NCI-H146 (cell line): ENCODE results near the gene NOP53.
"Not testable (repeated sequence)": the region's sequence is repeated elsewhere in the genome, so short reads cannot be mapped to it uniquely, and the experiment has no call there.

Experiments
- DNase-seq: peaks from one replicate; lab custom pipeline; 2025; lab: John Stamatoyannopoulos, UW

NOP53 gene

GRCh38 chr19:47718415-47719046, 26.8 kb upstream of the NOP53 start:
- DNase-seq, result not testable (repeated sequence)

- no peak for DNase-seq
These were observed 26.1 kb upstream of the NOP53 start for GRCh38 chr19:47719047-47719859.

- no peak for DNase-seq
These were observed 24.5 kb upstream of the NOP53 start for GRCh38 chr19:47720669-47721422.

- DNase-seq, result peak; percentile 54
These were observed 21.8 kb upstream of the NOP53 start for GRCh38 chr19:47723581-47723940.

GRCh38 chr19:47725759-47726401, 19.5 kb upstream of the NOP53 start:
- DNase-seq, result no peak

GRCh38 chr19:47726467-47726866, 18.9 kb upstream of the NOP53 start:
- DNase-seq, result no peak

- not testable (repeated sequence) for DNase-seq
These were observed 17.1 kb upstream of the NOP53 start for GRCh38 chr19:47728295-47728694.

GRCh38 chr19:47729468-47729798, 15.9 kb upstream of the NOP53 start:
- no peak for DNase-seq

GRCh38 chr19:47729799-47730520, 15.4 kb upstream of the NOP53 start:
- DNase-seq, result peak; percentile 51

- DNase-seq, result no peak
These were observed 14.8 kb upstream of the NOP53 start for GRCh38 chr19:47730521-47730889.

GRCh38 chr19:47730910-47731309, 14.4 kb upstream of the NOP53 start:
- no peak for DNase-seq

GRCh38 chr19:47735131-47735530, 10.2 kb upstream of the NOP53 start:
- no peak for DNase-seq

- no peak for DNase-seq
These were observed 4.4 kb upstream of the NOP53 start for GRCh38 chr19:47740866-47741519.

- no peak for DNase-seq
These were observed 3.7 kb upstream of the NOP53 start for GRCh38 chr19:47741544-47742140.

GRCh38 chr19:47742634-47743033, 2.7 kb upstream of the NOP53 start:
- no peak for DNase-seq

GRCh38 chr19:47746129-47746528, 783 bp downstream of the NOP53 start:
- not testable (repeated sequence) for DNase-seq

GRCh38 chr19:47749326-47749725, 4.0 kb downstream of the NOP53 start:
- DNase-seq, result no peak

- no peak for DNase-seq
These were observed 5.4 kb downstream of the NOP53 start for GRCh38 chr19:47750752-47751151.

- DNase-seq, result no peak
These were observed 7.3 kb downstream of the NOP53 start for GRCh38 chr19:47752440-47753211.
